WTC11 (cell line): ENCODE measurements around the gene OLFM3. TPM values are rescaled to one million over a fixed set of nuclear protein-coding genes. Genes with fewer than 3 reads are reported as not detected.

Experiments
- ATAC-seq: fragments of 200-7000 bp; cut with Tn5 transposase; 2 replicates; pipeline ENCODE4 v1.10.0; 2021; ENCODE audit warnings: mild to moderate bottlenecking, moderate library complexity
- CTCF ChIA-PET: fragments of 300-600 bp; sonication (Branson Sonifier 250); formaldehyde crosslinking; loops from one replicate; lab custom pipeline; 2021; ENCODE audit warnings: antibody characterized with exemption; lab: Charles Lee
- POLR2A ChIA-PET: fragments of 350-600 bp; sonication (Branson Sonifier 250); formaldehyde crosslinking; loops from one replicate; lab custom pipeline; 2021; ENCODE audit warnings: antibody characterized with exemption; lab: Charles Lee
- DNase-seq: peaks from one replicate; pipeline ENCODE4 v3.0.0; 2021; ENCODE audit warnings: low spot score
- H3K27ac Mint-ChIP-seq: 2 replicates; pipeline ENCODE4 v1.8.0; 2021; ENCODE audit warnings: mixed read lengths
- H3K27me3 Mint-ChIP-seq: 2 replicates; pipeline ENCODE4 v1.8.0; 2021; ENCODE audit warnings: low read depth, mild to moderate bottlenecking, moderate library complexity, mixed read lengths
- H3K36me3 Mint-ChIP-seq: 2 replicates; pipeline ENCODE4 v1.8.0; 2021; ENCODE audit warnings: mixed read lengths
- H3K4me1 Mint-ChIP-seq: 2 replicates; pipeline ENCODE4 v1.8.0; 2022; ENCODE audit warnings: mixed read lengths
- H3K4me3 Mint-ChIP-seq: 2 replicates; pipeline ENCODE4 v1.8.0; 2021; ENCODE audit warnings: mild to moderate bottlenecking, moderate library complexity, mixed read lengths
- H3K9me3 Mint-ChIP-seq: 2 replicates; pipeline ENCODE4 v1.8.0; 2021; ENCODE audit warnings: mixed read lengths
- FOXJ3 ChIP-seq: sonication (generic); formaldehyde crosslinking; IDR thresholded peaks from 2 replicates; pipeline ENCODE4 v1.9.0; 2021; ENCODE audit warnings: missing genetic modification reagents, mild to moderate bottlenecking, borderline replicate concordance
- FOXK1 ChIP-seq: sonication (generic); formaldehyde crosslinking; IDR thresholded peaks from 2 replicates; pipeline ENCODE4 v1.8.0; 2022; ENCODE audit warnings: mild to moderate bottlenecking, moderate library complexity, missing genetic modification reagents
- IRF2 ChIP-seq: sonication (generic); formaldehyde crosslinking; IDR thresholded peaks from 2 replicates; pipeline ENCODE4 v1.8.0; 2022; ENCODE audit warnings: low read depth, missing genetic modification reagents, borderline replicate concordance
- JUN ChIP-seq: sonication (generic); formaldehyde crosslinking; IDR thresholded peaks from 2 replicates; pipeline ENCODE4 v1.8.0; 2023; ENCODE audit warnings: mild to moderate bottlenecking, missing genetic modification reagents
- NFE2L1 ChIP-seq: sonication (generic); formaldehyde crosslinking; IDR thresholded peaks from 2 replicates; pipeline ENCODE4 v1.8.1; 2023; ENCODE audit warnings: missing genetic modification reagents
- NFYB ChIP-seq: sonication (generic); formaldehyde crosslinking; conservative IDR thresholded peaks from 2 replicates; pipeline ENCODE4 v1.8.0; 2022; ENCODE audit warnings: low read depth, missing genetic modification reagents
- NR2C2 ChIP-seq: sonication (generic); formaldehyde crosslinking; IDR thresholded peaks from 2 replicates; pipeline ENCODE4 v1.8.0; 2022; ENCODE audit warnings: mild to moderate bottlenecking, missing genetic modification reagents
- RORB ChIP-seq: fragments of 250-450 bp; sonication (Bioruptor Pico); IDR thresholded peaks from 2 replicates; pipeline ENCODE4 v1.9.0; 2021; ENCODE audit warnings: mild to moderate bottlenecking
- SOX15 ChIP-seq: fragments of 250-450 bp; sonication (Bioruptor Pico); IDR thresholded peaks from 2 replicates; pipeline ENCODE4 v1.9.0; 2021; ENCODE audit warnings: mild to moderate bottlenecking
- TCF7 ChIP-seq: sonication (generic); formaldehyde crosslinking; IDR thresholded peaks from 2 replicates; pipeline ENCODE4 v1.8.0; 2022; ENCODE audit warnings: mild to moderate bottlenecking, low read depth, missing genetic modification reagents, moderate library complexity
- TEAD4 ChIP-seq: sonication (generic); formaldehyde crosslinking; IDR thresholded peaks from 2 replicates; pipeline ENCODE4 v1.8.0; 2022; ENCODE audit warnings: mild to moderate bottlenecking, missing genetic modification reagents
- ZNF121 ChIP-seq: sonication (generic); formaldehyde crosslinking; IDR thresholded peaks from 2 replicates; pipeline ENCODE4 v1.8.0; 2023; ENCODE audit warnings: missing genetic modification reagents
- ZNF138 ChIP-seq: sonication (generic); formaldehyde crosslinking; conservative IDR thresholded peaks from 2 replicates; pipeline ENCODE4 v1.8.1; 2022; ENCODE audit warnings: mild to moderate bottlenecking, moderate library complexity, missing genetic modification reagents
- ZNF317 ChIP-seq: sonication (generic); formaldehyde crosslinking; IDR thresholded peaks from 2 replicates; pipeline ENCODE4 v1.8.1; 2023; ENCODE audit warnings: low read depth, mild to moderate bottlenecking, moderate library complexity, missing genetic modification reagents, borderline replicate concordance
- ZNF396 ChIP-seq: fragments of 250-450 bp; sonication (Bioruptor Pico); IDR thresholded peaks from 2 replicates; pipeline ENCODE4 v1.8.0; 2021; ENCODE audit warnings: mild to moderate bottlenecking, moderate library complexity, borderline replicate concordance
- total RNA-seq: library from RNA; stranded (reverse); gene quantifications from 3 replicates; pipeline ENCODE4 v1.2.3, GENCODE V29; 2021
- TF ChIP-seq, protein P1 (sequence below): sonication (generic); formaldehyde crosslinking; IDR thresholded peaks from 2 replicates; pipeline ENCODE4 v1.8.0; 2023; ENCODE audit warnings: mild to moderate bottlenecking, missing genetic modification reagents
- TF ChIP-seq, protein P2 (sequence below): sonication (generic); formaldehyde crosslinking; IDR thresholded peaks from 2 replicates; pipeline ENCODE4 v1.8.1; 2023; ENCODE audit warnings: mild to moderate bottlenecking, missing genetic modification reagents, moderate library complexity
- TF ChIP-seq, protein P3 (sequence below): fragments of 250-450 bp; sonication (Bioruptor Pico); IDR thresholded peaks from 2 replicates; pipeline ENCODE4 v1.9.0; 2021; ENCODE audit warnings: moderate library complexity, mild to moderate bottlenecking, inconsistent platforms, borderline replicate concordance
- TF ChIP-seq, protein P4 (sequence below): sonication (generic); formaldehyde crosslinking; IDR thresholded peaks from 2 replicates; pipeline ENCODE4 v1.8.0; 2022; ENCODE audit warnings: mild to moderate bottlenecking, missing genetic modification reagents
- TF ChIP-seq, protein P5 (sequence below): sonication (generic); formaldehyde crosslinking; IDR thresholded peaks from 2 replicates; pipeline ENCODE4 v1.8.1; 2023; ENCODE audit warnings: mild to moderate bottlenecking, missing genetic modification reagents, moderate library complexity
- TF ChIP-seq, protein P6 (sequence below): fragments of 200-600 bp; IDR thresholded peaks from 2 replicates; pipeline ENCODE4 v1.8.0; 2022; ENCODE audit warnings: antibody characterized with exemption
- TF ChIP-seq, protein P7 (sequence below): fragments of 250-450 bp; sonication (Bioruptor Pico); IDR thresholded peaks from 2 replicates; pipeline ENCODE4 v1.9.0; 2021; ENCODE audit warnings: mild to moderate bottlenecking, borderline replicate concordance
- TF ChIP-seq, protein P8 (sequence below): sonication (generic); formaldehyde crosslinking; IDR thresholded peaks from 2 replicates; pipeline ENCODE4 v1.8.1; 2022; ENCODE audit warnings: low read depth, mild to moderate bottlenecking, moderate library complexity, missing genetic modification reagents, borderline replicate concordance

The OLFM3 gene
- total RNA-seq, 1 experiment from 2014 or later: 0.37 TPM

DNA sequence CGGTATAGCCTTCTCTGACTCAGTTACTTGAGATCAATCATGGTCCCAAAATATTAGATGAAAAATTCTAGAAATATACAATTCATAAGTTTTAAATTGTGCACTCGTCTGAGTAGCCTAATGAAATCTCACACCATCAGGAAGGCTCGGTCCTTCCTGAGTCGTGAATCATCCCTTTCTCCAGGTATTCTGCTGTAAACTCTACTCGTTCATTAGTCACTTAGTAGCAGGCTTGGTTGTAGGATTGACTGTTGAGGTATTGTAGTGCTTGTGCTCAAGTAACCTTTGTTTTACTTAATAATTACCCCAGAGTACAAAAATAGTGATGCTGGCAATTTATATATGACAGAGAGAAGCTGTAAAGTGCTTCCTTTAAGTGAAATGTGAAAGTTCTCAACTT lies 238.7 kb downstream of the OLFM3 start:
- POLR2A ChIA-PET: interaction anchor here (0.7 kb wide), 1 partner anchor 74 kb away, joined by 3 read pairs; no protein-coding TSS in a partner anchor
- DNase-seq (no peak), ATAC-seq (no peak)
- H3K27ac Mint-ChIP-seq: no peak overlapping the region
- no peak for TF ChIP-seq ZNF317
- TF ChIP-seq IRF2 (CRISPR knock-in tag): no peak
- no peak for TF ChIP-seq ZNF138
- TF ChIP-seq ZNF396 (CRISPR knock-in tag): no peak
- TF ChIP-seq NFYB (CRISPR knock-in tag): no peak
- no peak for TF ChIP-seq TCF7
- TF ChIP-seq, protein P1, sequence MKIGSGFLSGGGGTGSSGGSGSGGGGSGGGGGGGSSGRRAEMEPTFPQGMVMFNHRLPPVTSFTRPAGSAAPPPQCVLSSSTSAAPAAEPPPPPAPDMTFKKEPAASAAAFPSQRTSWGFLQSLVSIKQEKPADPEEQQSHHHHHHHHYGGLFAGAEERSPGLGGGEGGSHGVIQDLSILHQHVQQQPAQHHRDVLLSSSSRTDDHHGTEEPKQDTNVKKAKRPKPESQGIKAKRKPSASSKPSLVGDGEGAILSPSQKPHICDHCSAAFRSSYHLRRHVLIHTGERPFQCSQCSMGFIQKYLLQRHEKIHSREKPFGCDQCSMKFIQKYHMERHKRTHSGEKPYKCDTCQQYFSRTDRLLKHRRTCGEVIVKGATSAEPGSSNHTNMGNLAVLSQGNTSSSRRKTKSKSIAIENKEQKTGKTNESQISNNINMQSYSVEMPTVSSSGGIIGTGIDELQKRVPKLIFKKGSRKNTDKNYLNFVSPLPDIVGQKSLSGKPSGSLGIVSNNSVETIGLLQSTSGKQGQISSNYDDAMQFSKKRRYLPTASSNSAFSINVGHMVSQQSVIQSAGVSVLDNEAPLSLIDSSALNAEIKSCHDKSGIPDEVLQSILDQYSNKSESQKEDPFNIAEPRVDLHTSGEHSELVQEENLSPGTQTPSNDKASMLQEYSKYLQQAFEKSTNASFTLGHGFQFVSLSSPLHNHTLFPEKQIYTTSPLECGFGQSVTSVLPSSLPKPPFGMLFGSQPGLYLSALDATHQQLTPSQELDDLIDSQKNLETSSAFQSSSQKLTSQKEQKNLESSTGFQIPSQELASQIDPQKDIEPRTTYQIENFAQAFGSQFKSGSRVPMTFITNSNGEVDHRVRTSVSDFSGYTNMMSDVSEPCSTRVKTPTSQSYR: no peak
- CTCF ChIA-PET: no interaction called here
- H3K27me3 Mint-ChIP-seq: no peaks in the 10 kb centered on the region
- no peaks in the 10 kb centered on the region for H3K36me3 Mint-ChIP-seq
- no peaks in the 10 kb centered on the region for H3K9me3 Mint-ChIP-seq
- no peak overlapping the region for H3K4me3 Mint-ChIP-seq
- H3K4me1 Mint-ChIP-seq: no peaks in the 10 kb centered on the region

DNA sequence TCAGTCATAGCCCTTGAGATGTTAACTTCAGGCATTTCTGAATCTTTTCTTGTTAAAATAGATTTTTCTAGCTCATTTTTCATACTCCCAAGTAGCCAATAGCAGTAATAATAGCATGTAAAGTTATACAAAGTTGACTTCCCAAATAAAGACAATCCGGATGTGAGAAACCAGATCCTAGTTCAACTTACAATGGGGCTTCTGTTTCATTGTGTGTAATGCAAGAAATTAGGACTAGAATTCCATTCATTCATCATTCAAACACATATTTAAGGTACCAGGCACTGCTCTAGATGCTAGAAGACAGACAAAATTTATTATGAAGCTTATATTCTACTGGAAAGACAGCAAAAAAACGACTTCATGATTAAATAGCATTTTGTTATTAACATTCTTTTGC lies 240.3 kb downstream of the OLFM3 start:
- no peaks in the 10 kb centered on the region for H3K27me3 Mint-ChIP-seq
- DNase-seq: no peak
- no peak overlapping the region for H3K27ac Mint-ChIP-seq
- TF ChIP-seq, protein P2, sequence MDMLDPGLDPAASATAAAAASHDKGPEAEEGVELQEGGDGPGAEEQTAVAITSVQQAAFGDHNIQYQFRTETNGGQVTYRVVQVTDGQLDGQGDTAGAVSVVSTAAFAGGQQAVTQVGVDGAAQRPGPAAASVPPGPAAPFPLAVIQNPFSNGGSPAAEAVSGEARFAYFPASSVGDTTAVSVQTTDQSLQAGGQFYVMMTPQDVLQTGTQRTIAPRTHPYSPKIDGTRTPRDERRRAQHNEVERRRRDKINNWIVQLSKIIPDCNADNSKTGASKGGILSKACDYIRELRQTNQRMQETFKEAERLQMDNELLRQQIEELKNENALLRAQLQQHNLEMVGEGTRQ (CRISPR knock-in tag): no peak
- TF ChIP-seq, protein P3, sequence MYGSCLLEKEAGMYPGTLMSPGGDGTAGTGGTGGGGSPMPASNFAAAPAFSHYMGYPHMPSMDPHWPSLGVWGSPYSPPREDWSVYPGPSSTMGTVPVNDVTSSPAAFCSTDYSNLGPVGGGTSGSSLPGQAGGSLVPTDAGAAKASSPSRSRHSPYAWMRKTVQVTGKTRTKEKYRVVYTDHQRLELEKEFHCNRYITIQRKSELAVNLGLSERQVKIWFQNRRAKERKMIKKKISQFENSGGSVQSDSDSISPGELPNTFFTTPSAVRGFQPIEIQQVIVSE (CRISPR knock-in tag): no peak
- no peak for TF ChIP-seq NR2C2 (CRISPR knock-in tag)
- no peak for TF ChIP-seq FOXK1 (CRISPR knock-in tag)
- no peak for TF ChIP-seq FOXJ3 (CRISPR knock-in tag)
- no peak for TF ChIP-seq JUN (CRISPR knock-in tag)
- TF ChIP-seq ZNF121 (CRISPR knock-in tag): no peak
- TF ChIP-seq, protein P4, sequence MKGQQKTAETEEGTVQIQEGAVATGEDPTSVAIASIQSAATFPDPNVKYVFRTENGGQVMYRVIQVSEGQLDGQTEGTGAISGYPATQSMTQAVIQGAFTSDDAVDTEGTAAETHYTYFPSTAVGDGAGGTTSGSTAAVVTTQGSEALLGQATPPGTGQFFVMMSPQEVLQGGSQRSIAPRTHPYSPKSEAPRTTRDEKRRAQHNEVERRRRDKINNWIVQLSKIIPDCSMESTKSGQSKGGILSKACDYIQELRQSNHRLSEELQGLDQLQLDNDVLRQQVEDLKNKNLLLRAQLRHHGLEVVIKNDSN (CRISPR knock-in tag): no peak
- TF ChIP-seq, protein P5, sequence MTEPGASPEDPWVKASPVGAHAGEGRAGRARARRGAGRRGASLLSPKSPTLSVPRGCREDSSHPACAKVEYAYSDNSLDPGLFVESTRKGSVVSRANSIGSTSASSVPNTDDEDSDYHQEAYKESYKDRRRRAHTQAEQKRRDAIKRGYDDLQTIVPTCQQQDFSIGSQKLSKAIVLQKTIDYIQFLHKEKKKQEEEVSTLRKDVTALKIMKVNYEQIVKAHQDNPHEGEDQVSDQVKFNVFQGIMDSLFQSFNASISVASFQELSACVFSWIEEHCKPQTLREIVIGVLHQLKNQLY (CRISPR knock-in tag): no peak
- no peak for TF ChIP-seq NFE2L1 (CRISPR knock-in tag)
- TF ChIP-seq, protein P6, sequence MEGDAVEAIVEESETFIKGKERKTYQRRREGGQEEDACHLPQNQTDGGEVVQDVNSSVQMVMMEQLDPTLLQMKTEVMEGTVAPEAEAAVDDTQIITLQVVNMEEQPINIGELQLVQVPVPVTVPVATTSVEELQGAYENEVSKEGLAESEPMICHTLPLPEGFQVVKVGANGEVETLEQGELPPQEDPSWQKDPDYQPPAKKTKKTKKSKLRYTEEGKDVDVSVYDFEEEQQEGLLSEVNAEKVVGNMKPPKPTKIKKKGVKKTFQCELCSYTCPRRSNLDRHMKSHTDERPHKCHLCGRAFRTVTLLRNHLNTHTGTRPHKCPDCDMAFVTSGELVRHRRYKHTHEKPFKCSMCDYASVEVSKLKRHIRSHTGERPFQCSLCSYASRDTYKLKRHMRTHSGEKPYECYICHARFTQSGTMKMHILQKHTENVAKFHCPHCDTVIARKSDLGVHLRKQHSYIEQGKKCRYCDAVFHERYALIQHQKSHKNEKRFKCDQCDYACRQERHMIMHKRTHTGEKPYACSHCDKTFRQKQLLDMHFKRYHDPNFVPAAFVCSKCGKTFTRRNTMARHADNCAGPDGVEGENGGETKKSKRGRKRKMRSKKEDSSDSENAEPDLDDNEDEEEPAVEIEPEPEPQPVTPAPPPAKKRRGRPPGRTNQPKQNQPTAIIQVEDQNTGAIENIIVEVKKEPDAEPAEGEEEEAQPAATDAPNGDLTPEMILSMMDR: no peak
- TF ChIP-seq, protein P7, sequence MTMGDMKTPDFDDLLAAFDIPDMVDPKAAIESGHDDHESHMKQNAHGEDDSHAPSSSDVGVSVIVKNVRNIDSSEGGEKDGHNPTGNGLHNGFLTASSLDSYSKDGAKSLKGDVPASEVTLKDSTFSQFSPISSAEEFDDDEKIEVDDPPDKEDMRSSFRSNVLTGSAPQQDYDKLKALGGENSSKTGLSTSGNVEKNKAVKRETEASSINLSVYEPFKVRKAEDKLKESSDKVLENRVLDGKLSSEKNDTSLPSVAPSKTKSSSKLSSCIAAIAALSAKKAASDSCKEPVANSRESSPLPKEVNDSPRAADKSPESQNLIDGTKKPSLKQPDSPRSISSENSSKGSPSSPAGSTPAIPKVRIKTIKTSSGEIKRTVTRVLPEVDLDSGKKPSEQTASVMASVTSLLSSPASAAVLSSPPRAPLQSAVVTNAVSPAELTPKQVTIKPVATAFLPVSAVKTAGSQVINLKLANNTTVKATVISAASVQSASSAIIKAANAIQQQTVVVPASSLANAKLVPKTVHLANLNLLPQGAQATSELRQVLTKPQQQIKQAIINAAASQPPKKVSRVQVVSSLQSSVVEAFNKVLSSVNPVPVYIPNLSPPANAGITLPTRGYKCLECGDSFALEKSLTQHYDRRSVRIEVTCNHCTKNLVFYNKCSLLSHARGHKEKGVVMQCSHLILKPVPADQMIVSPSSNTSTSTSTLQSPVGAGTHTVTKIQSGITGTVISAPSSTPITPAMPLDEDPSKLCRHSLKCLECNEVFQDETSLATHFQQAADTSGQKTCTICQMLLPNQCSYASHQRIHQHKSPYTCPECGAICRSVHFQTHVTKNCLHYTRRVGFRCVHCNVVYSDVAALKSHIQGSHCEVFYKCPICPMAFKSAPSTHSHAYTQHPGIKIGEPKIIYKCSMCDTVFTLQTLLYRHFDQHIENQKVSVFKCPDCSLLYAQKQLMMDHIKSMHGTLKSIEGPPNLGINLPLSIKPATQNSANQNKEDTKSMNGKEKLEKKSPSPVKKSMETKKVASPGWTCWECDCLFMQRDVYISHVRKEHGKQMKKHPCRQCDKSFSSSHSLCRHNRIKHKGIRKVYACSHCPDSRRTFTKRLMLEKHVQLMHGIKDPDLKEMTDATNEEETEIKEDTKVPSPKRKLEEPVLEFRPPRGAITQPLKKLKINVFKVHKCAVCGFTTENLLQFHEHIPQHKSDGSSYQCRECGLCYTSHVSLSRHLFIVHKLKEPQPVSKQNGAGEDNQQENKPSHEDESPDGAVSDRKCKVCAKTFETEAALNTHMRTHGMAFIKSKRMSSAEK (CRISPR knock-in tag): no peak
- TF ChIP-seq TEAD4 (CRISPR knock-in tag): no peak
- no peak for TF ChIP-seq RORB
- TF ChIP-seq SOX15 (CRISPR knock-in tag): no peak
- TF ChIP-seq IRF2 (CRISPR knock-in tag): no peak
- TF ChIP-seq, protein P8, sequence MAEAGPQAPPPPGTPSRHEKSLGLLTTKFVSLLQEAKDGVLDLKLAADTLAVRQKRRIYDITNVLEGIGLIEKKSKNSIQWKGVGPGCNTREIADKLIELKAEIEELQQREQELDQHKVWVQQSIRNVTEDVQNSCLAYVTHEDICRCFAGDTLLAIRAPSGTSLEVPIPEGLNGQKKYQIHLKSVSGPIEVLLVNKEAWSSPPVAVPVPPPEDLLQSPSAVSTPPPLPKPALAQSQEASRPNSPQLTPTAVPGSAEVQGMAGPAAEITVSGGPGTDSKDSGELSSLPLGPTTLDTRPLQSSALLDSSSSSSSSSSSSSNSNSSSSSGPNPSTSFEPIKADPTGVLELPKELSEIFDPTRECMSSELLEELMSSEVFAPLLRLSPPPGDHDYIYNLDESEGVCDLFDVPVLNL: no peak
- H3K9me3 Mint-ChIP-seq: no peaks in the 10 kb centered on the region
- no peak overlapping the region for H3K4me3 Mint-ChIP-seq
- no peaks in the 10 kb centered on the region for H3K36me3 Mint-ChIP-seq
- ChIA-PET CTCF (no interaction called here), POLR2A (no interaction called here)
- H3K4me1 Mint-ChIP-seq: no peaks in the 10 kb centered on the region
- ATAC-seq: no peak
